Muscle layer of duodenum (tissue), 2 donors: ENCODE measurements around the gene NRAS.
A peak's percentile ranks its signal among the peaks of the same experiment; 100 is the strongest.
"Not testable (repeated sequence)": the region's sequence is repeated elsewhere in the genome, so short reads cannot be mapped to it uniquely, and the experiment has no call there.

Experiments used
- H3K27ac ChIP-seq: one replicate; pipeline ENCODE4 v1.7.0; 2013; ENCODE audit warnings: mild to moderate bottlenecking, low read length
- H3K27me3 ChIP-seq: one replicate; pipeline ENCODE4 v1.7.0; 2013; ENCODE audit warnings: low read depth, mild to moderate bottlenecking, control low read depth, low read length
- H3K36me3 ChIP-seq, 2 donors: one replicate each; pipeline ENCODE4 v1.7.0; 2013; ENCODE audit warnings: low read length in 2 of 2, control low read depth in 1 of 2, mild to moderate bottlenecking in 1 of 2; ENCODE audit not compliant: insufficient read depth in 2 of 2, control insufficient read depth in 1 of 2
- H3K4me1 ChIP-seq, 2 donors: one replicate each; pipeline ENCODE4 v1.7.0; 2013; ENCODE audit warnings: low read length in 2 of 2, mild to moderate bottlenecking in 2 of 2, control low read depth in 1 of 2, moderate library complexity in 1 of 2; ENCODE audit not compliant: insufficient read depth in 2 of 2, control insufficient read depth in 1 of 2
- H3K4me3 ChIP-seq, 2 donors: one replicate each; pipeline ENCODE4 v1.7.0; 2013; ENCODE audit warnings: low read length in 2 of 2, low read depth in 1 of 2, mild to moderate bottlenecking in 1 of 2
- H3K9me3 ChIP-seq, 2 donors: one replicate each; pipeline ENCODE4 v1.7.0; 2013; ENCODE audit warnings: low read length in 2 of 2, control low read depth in 1 of 2, mild to moderate bottlenecking in 1 of 2; ENCODE audit not compliant: control insufficient read depth in 1 of 2
- donor health status: healthy.

NRAS gene

GRCh38 chr1:114716304-114717170, at the start of gene NRAS:
Gene NRAS (minus strand): TSS chr1:114716771. CDS start chr1:114716160, 611 bp downstream.
- Histone ChIP-seq H3K36me3 (peaks cover 50 to 63% of the 10 kb centered on the region in 2 donors), H3K27ac (peak within 1 kb of the TSS; percentile 99), H3K4me1 (peaks cover 6 to 30% of the 10 kb centered on the region in 2 donors), H3K4me3 (peak within 1 kb of the TSS; percentile 85 to 98), H3K27me3 (no peaks in the 10 kb centered on the region), H3K9me3 (no peaks in the 10 kb centered on the region)

DNA sequence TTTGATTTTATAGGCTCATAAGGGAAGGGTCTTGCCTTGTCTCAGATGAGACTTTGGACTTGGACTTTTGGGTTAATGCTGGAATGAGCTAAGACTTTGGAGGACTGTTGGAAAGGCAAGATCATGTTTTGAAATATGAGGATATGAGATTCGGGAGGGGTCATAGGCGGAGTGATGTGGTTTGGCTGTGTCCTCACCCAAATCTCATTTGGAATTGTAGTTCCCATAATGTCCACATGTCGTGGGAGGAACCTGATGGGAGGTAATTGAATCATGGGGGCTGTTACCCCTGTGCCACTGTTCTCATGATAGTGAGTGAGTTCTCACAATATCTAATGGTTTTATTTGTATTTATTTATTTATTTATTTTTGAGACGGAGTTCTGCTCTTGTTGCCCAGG, 48.1 kb upstream of the NRAS start:
- Histone ChIP-seq H3K4me1 (no peaks in the 10 kb centered on the region), H3K27ac (no peak overlapping the region), H3K27me3 (no peaks in the 10 kb centered on the region), H3K36me3 (no peaks in the 10 kb centered on the region), H3K9me3 (no peaks in the 10 kb centered on the region), H3K4me3 (no peak overlapping the region)

GRCh38 chr1:114758256-114758832, 41.8 kb upstream of the NRAS start:
- Histone ChIP-seq H3K36me3 (peaks cover 0 to 19% of the 10 kb centered on the region in 2 donors), H3K27ac (peak overlapping the region; percentile 100), H3K27me3 (no peaks in the 10 kb centered on the region), H3K4me1 (peaks cover 10 to 35% of the 10 kb centered on the region in 2 donors), H3K9me3 (no peaks in the 10 kb centered on the region), H3K4me3 (peak overlapping the region; percentile 96 to 97)

- Histone ChIP-seq H3K27ac (peak within 1 kb of the TSS; percentile 100), H3K4me3 (peak within 1 kb of the TSS; percentile 96 to 97), H3K36me3 (peaks cover 0 to 19% of the 10 kb centered on the region in 2 donors), H3K4me1 (peaks cover 10 to 42% of the 10 kb centered on the region in 2 donors), H3K27me3 (no peaks in the 10 kb centered on the region), H3K9me3 (no peaks in the 10 kb centered on the region)
Observed at GRCh38 chr1:114757455-114758255, 41.1 kb upstream of the NRAS start, which contains the start of gene CSDE1. Gene CSDE1 (minus strand): TSS chr1:114757984. CDS start chr1:114739890, 18,094 bp downstream.

DNA sequence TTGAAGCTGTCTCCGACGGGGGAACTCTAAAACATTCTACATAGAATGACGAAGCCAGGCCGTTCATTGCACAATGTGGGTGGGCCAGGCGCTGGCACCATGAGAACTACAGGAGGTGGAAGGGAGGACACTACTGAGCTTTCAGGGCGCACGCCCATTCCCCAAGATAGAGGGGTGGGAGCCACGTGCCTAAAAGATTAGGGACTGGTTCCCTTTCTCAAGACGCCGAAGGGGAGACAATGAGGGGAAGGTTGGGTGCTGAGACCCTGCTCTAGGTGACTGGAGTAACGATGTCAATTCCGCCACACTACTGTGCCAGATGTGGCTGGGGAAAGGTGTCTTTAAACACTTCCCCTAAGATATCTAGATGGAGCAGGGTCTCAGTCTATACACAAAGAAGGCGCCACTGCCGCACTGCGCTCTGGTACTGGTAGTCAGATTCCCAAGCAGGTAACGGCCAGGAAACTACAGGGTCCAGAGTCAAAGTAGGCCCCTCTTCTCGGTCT, 40.4 kb upstream of the NRAS start:
- peaks cover 0 to 19% of the 10 kb centered on the region in 2 donors for H3K36me3 ChIP-seq
- peak overlapping the region; percentile 96 to 97 for H3K4me3 ChIP-seq
- H3K9me3 ChIP-seq: no peaks in the 10 kb centered on the region
- peak overlapping the region; percentile 100 for H3K27ac ChIP-seq
- peaks cover 10 to 47% of the 10 kb centered on the region in 2 donors for H3K4me1 ChIP-seq
- no peaks in the 10 kb centered on the region for H3K27me3 ChIP-seq

DNA sequence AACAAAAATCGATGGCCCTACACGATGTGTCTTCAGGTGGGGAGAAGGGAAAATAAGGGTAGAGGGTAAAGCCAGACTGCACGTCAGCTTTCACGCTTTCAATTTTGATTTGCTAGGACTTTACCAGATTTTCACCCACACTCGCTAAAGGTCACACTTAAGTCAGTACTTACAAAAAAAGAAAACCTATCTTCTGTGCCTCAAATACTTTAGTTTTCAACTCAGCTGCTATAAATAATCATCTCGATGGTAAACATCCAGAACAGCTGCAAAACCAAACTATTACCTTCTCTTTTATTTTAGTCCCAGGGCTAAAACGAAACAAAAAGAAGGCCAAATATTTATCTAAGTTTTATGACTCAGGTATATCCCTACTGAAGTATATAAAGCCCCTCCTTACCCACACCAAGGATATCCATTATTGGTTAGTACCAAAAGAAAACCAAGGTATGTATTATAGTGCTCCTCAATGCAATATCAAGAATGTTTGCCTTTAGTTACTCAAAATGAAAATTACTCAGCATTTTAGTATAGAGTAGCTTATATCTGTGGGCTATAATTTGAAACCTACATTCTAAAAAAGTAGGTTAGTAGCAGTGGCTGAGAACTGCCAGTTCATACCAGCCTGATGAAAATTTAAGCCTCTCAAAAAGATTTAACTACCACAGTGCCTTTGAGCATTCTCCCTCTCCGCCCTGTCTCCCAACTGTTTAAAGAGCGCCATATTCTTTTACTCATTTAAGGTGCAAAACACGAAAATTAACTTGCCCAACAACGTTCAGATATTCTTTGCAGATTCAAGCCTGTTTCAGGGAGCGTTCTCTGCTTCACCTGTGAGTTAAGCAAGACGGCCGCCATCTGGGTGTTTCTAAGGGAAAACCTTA, 39.7 kb upstream of the NRAS start:
- peaks cover 0 to 19% of the 10 kb centered on the region in 2 donors for H3K36me3 ChIP-seq
- H3K9me3 ChIP-seq: no peaks in the 10 kb centered on the region
- H3K27ac ChIP-seq: peak overlapping the region; percentile 100
- peaks cover 14 to 53% of the 10 kb centered on the region in 2 donors for H3K4me1 ChIP-seq
- no peaks in the 10 kb centered on the region for H3K27me3 ChIP-seq
- H3K4me3 ChIP-seq: peak overlapping the region; percentile 96 to 97

- peak overlapping the region; percentile 96 to 97 for H3K4me3 ChIP-seq
- peak overlapping the region; percentile 100 for H3K27ac ChIP-seq
- H3K36me3 ChIP-seq: peaks cover 0 to 19% of the 10 kb centered on the region in 2 donors
- no peaks in the 10 kb centered on the region for H3K27me3 ChIP-seq
- peaks cover 14 to 63% of the 10 kb centered on the region in 2 donors for H3K4me1 ChIP-seq
- H3K9me3 ChIP-seq: no peaks in the 10 kb centered on the region
Observed at GRCh38 chr1:114755006-114755931, 38.7 kb upstream of the NRAS start.

- H3K36me3 ChIP-seq: peaks cover 15 to 22% of the 10 kb centered on the region in 2 donors
- not testable (repeated sequence) for H3K9me3 ChIP-seq, H3K27me3 ChIP-seq, H3K4me3 ChIP-seq, H3K27ac ChIP-seq
- H3K4me1 ChIP-seq: peaks cover 14 to 77% of the 10 kb centered on the region in 2 donors
Observed at GRCh38 chr1:114753702-114754101, 37.1 kb upstream of the NRAS start.

DNA sequence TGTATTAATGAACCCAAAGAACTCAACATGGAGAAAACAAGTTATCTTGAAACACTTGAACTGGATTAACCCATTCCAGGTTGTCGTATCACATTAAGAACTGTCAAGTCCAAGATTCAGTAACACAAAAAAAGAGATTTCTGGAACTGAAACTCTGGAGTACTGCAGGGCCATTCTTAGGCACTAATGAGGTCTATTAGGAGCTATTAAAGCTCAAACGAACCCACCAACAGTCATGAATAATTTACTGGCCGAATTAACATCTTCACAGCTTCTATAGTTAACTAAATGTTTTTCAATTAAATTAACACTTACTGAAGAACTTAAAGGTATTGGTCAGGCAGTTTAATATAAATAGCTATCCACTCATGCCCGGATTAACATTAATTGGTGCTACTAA, 36.6 kb upstream of the NRAS start:
- H3K27ac ChIP-seq: no peak overlapping the region
- H3K4me3 ChIP-seq: no peak overlapping the region
- H3K27me3 ChIP-seq: no peaks in the 10 kb centered on the region
- peaks cover 20 to 24% of the 10 kb centered on the region in 2 donors for H3K36me3 ChIP-seq
- peaks cover 14 to 83% of the 10 kb centered on the region in 2 donors for H3K4me1 ChIP-seq
- H3K9me3 ChIP-seq: no peaks in the 10 kb centered on the region
